SH-SY5Y (cell line): Measurements from ENCODE around the gene TSHZ3.

Experiments used
- GATA2 ChIP-seq: IDR thresholded peaks from 2 replicates; pipeline ENCODE4 v1.6.1; 2011; ENCODE audit warnings: mild to moderate bottlenecking, low read depth, low read length
- GATA3 ChIP-seq: IDR thresholded peaks from 2 replicates; pipeline ENCODE4 v1.6.1; 2011; ENCODE audit warnings: low read depth, mild to moderate bottlenecking, low read length, moderate library complexity

- TF ChIP-seq GATA2 = no peak
- no peak for TF ChIP-seq GATA3
Observed at GRCh38 chr19:31278555-31279435, 70.4 kb downstream of the TSHZ3 start.
